Measurements from ENCODE around the gene MYH1.

DNA sequence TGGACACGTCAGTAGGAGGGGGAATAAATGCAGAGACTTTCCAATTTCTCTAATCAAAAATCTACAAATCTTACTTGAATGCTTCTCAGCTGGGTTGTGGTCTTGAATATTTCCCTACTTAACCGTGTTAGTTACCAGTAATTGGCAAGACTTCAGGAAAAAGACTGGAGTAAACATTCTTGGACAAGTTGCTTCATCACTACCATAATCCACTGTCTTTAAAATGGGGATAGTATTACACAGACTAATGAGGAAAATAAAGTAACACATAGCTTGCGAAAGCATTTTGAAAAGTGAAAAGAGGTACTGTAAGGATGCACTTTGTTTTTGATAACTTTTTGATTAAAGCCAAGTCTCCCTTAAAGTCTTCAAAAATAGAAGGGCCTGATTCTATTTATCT, 18.4 kb downstream of the MYH1 start:
- TF ChIP-seq CTCF (conservative IDR thresholded peaks at IDR 0.05; ENCODE audit: low read length), result no peak
- no peak for TF ChIP-seq EZH2phosphoT487 (IDR thresholded peaks at IDR 0.05; ENCODE audit: borderline replicate concordance, low read depth, low read length)
